Upper lobe of left lung (tissue), 4 donors: ENCODE measurements around the gene ENAM.

Experiments
- CTCF ChIP-seq, 6 experiments: fragments of 450-650 bp in 4 of 6; fragments of 200-600 bp in 2 of 6; sonication (generic) in 2 of 6; IDR thresholded peaks; one replicate each; pipeline ENCODE4 v1.5.1; 2016 to 2019; ENCODE audit warnings: antibody characterized with exemption in 6 of 6
- POLR2A ChIP-seq, 4 donors: fragments of 450-650 bp; IDR thresholded peaks; one replicate each; pipeline ENCODE4 v1.5.1; 2016 to 2017; ENCODE audit warnings: antibody characterized with exemption in 4 of 4, mild to moderate bottlenecking in 2 of 4

GRCh38 chr4:70674191-70674590 is 45.6 kb downstream of the ENAM start:
- TF ChIP-seq CTCF (IDR thresholded peaks at IDR 0.05) (no peak), POLR2A (IDR thresholded peaks at IDR 0.05) (no peak)
